Measurements from ENCODE around the gene HCAR3. TPM values are rescaled to one million over a fixed set of nuclear protein-coding genes. Genes with fewer than 3 reads are reported as not detected.

Gene HCAR3
- total and polyA plus RNA-seq, 2 of the 13 experiments (the other 11 are each of a cell fraction or from before 2014, with no cell fraction given) = 0.11 to 12.8 TPM

GRCh38 chr12:122684297-122684813, 32.3 kb downstream of the HCAR3 start:
- no peak overlapping the region for H2AFZ ChIP-seq (ENCODE audit: low read length)
- ATAC-seq = no peak

More at GRCh38 chr12:122684297-122684813, 32.3 kb downstream of the HCAR3 start:
- no peak overlapping the region for H3K27ac ChIP-seq (ENCODE audit: extremely low read length, insufficient read depth, low read length)
- H3K4me3 ChIP-seq (replicated peaks in 1 of 3; ENCODE audit: insufficient read depth in 1 of 3, low read depth in 2 of 3, low read length in 3 of 3) = no peak overlapping the region
- POLR2A ChIA-PET = no interaction called here
- H3K27me3 ChIP-seq (ENCODE audit: control insufficient read depth in 1 of 2, insufficient read depth in 2 of 2, low read length in 2 of 2) = no peaks in the 10 kb centered on the region; a peak in 1 of 5 replicates
- DNase-seq (ENCODE audit: low spot score) (no peak), FAIRE-seq (no peak)
- CTCF ChIA-PET (ENCODE audit: low intra/inter-chr PET ratio, low total read pairs) = no interaction called here
- WGBS (ENCODE audit: low lambda C conversion rate) = 5% methylated on average over 5 of the region's 5 CpGs
- H3K36me3 ChIP-seq (replicated peaks in 1 of 2; ENCODE audit: control insufficient read depth in 1 of 2, insufficient read depth in 2 of 2, low read length in 2 of 2) = no peaks in the 10 kb centered on the region
- no TSS peak for BruUV-seq (replicated peaks)
- no peaks in the 10 kb centered on the region for H4K20me1 ChIP-seq (ENCODE audit: insufficient read depth, low read length)
- H3K9ac ChIP-seq (ENCODE audit: insufficient read depth, low read depth, low read length) = no peak overlapping the region
- H3K79me2 ChIP-seq (ENCODE audit: insufficient read depth, low read length) = no peaks in the 10 kb centered on the region
- intact Hi-C loops (cut with micrococcal nuclease; ENCODE audit: unreplicated experiment) (no loop called here), in situ Hi-C loops (cut with HindIII; ENCODE audit: extremely low pct_ligation_motif_present, low pct_unique_long_range_greater_than_20kb) (no loop called here)
- H3K4me2 ChIP-seq (ENCODE audit: low read depth, low read length) = no peak overlapping the region
- TF ChIP-seq, protein P1, sequence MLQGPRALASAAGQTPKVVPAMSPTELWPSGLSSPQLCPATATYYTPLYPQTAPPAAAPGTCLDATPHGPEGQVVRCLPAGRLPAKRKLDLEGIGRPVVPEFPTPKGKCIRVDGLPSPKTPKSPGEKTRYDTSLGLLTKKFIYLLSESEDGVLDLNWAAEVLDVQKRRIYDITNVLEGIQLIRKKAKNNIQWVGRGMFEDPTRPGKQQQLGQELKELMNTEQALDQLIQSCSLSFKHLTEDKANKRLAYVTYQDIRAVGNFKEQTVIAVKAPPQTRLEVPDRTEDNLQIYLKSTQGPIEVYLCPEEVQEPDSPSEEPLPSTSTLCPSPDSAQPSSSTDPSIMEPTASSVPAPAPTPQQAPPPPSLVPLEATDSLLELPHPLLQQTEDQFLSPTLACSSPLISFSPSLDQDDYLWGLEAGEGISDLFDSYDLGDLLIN (CRISPR knock-in tag; IDR thresholded peaks at IDR 0.05; ENCODE audit: borderline replicate concordance) = no peak
- peak; percentile 64 for TF ChIP-seq CEBPG (CRISPR knock-in tag; IDR thresholded peaks at IDR 0.05)
- TF ChIP-seq ZNF234 (CRISPR knock-in tag; conservative IDR thresholded peaks at IDR 0.05) = no peak
- no peak for TF ChIP-seq ZNF367 (CRISPR knock-in tag; IDR thresholded peaks at IDR 0.05; ENCODE audit: borderline replicate concordance)
- no peak for TF ChIP-seq ZNF275 (CRISPR knock-in tag; IDR thresholded peaks at IDR 0.05; ENCODE audit: borderline replicate concordance)
- H3K9me3 ChIP-seq (ENCODE audit: low read length) = no peaks in the 10 kb centered on the region
- H3K4me1 ChIP-seq (ENCODE audit: insufficient read depth, low read length) = peaks cover 65% of the 10 kb centered on the region
